Mesenchymal stem cell (in vitro differentiated cells and primary cell): Measurements from ENCODE around the gene CLCNKB.

Experiments
- DNase-seq: peaks from one replicate; pipeline ENCODE4 v3.0.0-alpha.2; 2013
- H2AFZ ChIP-seq: one replicate; pipeline ENCODE4 v1.6.1; 2013; ENCODE audit warnings: low read depth, mild to moderate bottlenecking, control low read depth, inconsistent platforms, low read length, moderate library complexity
- H2AK5ac ChIP-seq: 2 replicates; pipeline ENCODE4 v1.6.1; 2013; ENCODE audit warnings: low read length, moderate library complexity, mild to moderate bottlenecking, inconsistent platforms; ENCODE audit not compliant: severe bottlenecking
- H2BK120ac ChIP-seq: one replicate; pipeline ENCODE4 v1.6.1; 2013; ENCODE audit warnings: low read depth, mild to moderate bottlenecking, inconsistent platforms, low read length, moderate library complexity
- H2BK12ac ChIP-seq, 2 experiments: one replicate each; pipeline ENCODE4 v1.6.1; 2013; ENCODE audit warnings: inconsistent platforms in 2 of 2, low read length in 2 of 2, mild to moderate bottlenecking in 2 of 2, moderate library complexity in 2 of 2, control low read depth in 1 of 2
- H2BK15ac ChIP-seq: one replicate; pipeline ENCODE4 v1.6.1; 2013; ENCODE audit warnings: mild to moderate bottlenecking, low read depth, inconsistent platforms; ENCODE audit not compliant: poor library complexity, severe bottlenecking
- H2BK5ac ChIP-seq: 2 replicates; pipeline ENCODE4 v1.6.1; 2013; ENCODE audit warnings: low read depth, mild to moderate bottlenecking, low read length, control low read depth, inconsistent platforms; ENCODE audit not compliant: poor library complexity, severe bottlenecking
- H3K14ac ChIP-seq, 2 experiments: one replicate each; pipeline ENCODE4 v1.6.1; 2013; ENCODE audit warnings: inconsistent platforms in 2 of 2, low read length in 2 of 2, control low read depth in 1 of 2, mild to moderate bottlenecking in 1 of 2, moderate library complexity in 1 of 2
- H3K18ac ChIP-seq, 2 experiments: one replicate each; pipeline ENCODE4 v1.6.1; 2013; ENCODE audit warnings: inconsistent platforms in 2 of 2, low read length in 2 of 2, control low read depth in 1 of 2, low read depth in 1 of 2, mild to moderate bottlenecking in 1 of 2
- H3K23ac ChIP-seq, 2 experiments: one replicate each; pipeline ENCODE4 v1.6.1; 2013; ENCODE audit warnings: inconsistent platforms in 2 of 2, low read length in 2 of 2, mild to moderate bottlenecking in 2 of 2, moderate library complexity in 2 of 2, control low read depth in 1 of 2
- H3K27ac ChIP-seq: 2 replicates; pipeline ENCODE4 v1.5.1; 2013; ENCODE audit warnings: mild to moderate bottlenecking, moderate library complexity, low read length, control low read depth, inconsistent platforms; ENCODE audit not compliant: poor library complexity, severe bottlenecking
- H3K27me3 ChIP-seq, 2 experiments: 2 replicates each; pipeline versions ENCODE4 v1.6.1 to v1.7.0; 2013; ENCODE audit warnings: low read length in 2 of 2, mild to moderate bottlenecking in 2 of 2, moderate library complexity in 2 of 2, control low read depth in 1 of 2, inconsistent platforms in 1 of 2; ENCODE audit not compliant: control insufficient read depth in 1 of 2, insufficient read depth in 1 of 2
- H3K36me3 ChIP-seq, 2 experiments: 2 replicates each; pipeline versions ENCODE4 v1.6.1 to v1.7.0; 2013; ENCODE audit warnings: low read length in 2 of 2, control low read depth in 1 of 2, inconsistent platforms in 1 of 2, low read depth in 1 of 2, mild to moderate bottlenecking in 1 of 2; ENCODE audit not compliant: insufficient read depth in 2 of 2, control insufficient read depth in 1 of 2
- H3K4ac ChIP-seq, 2 experiments: one replicate each; pipeline ENCODE4 v1.6.1; 2013; ENCODE audit warnings: inconsistent platforms in 2 of 2, low read length in 2 of 2, mild to moderate bottlenecking in 2 of 2, moderate library complexity in 2 of 2, control low read depth in 1 of 2, low read depth in 1 of 2
- H3K4me1 ChIP-seq: 2 replicates; pipeline ENCODE4 v1.6.1; 2013; ENCODE audit warnings: low read depth, low read length, control low read depth; ENCODE audit not compliant: control insufficient read depth, insufficient read depth
- H3K4me2 ChIP-seq: 2 replicates; pipeline ENCODE4 v1.6.1; 2013; ENCODE audit warnings: low read length, mild to moderate bottlenecking, inconsistent platforms; ENCODE audit not compliant: poor library complexity, severe bottlenecking
- H3K4me3 ChIP-seq, 2 experiments: 2 replicates each; pipeline versions ENCODE4 v1.5.1 to v1.7.0; 2013; ENCODE audit warnings: low read length in 2 of 2, mild to moderate bottlenecking in 2 of 2, control low read depth in 1 of 2, low read depth in 1 of 2; ENCODE audit not compliant: insufficient read depth in 1 of 2
- H3K79me1 ChIP-seq: replicated peaks from 2 replicates; pipeline ENCODE4 v1.6.1; 2013; ENCODE audit warnings: mild to moderate bottlenecking, control low read depth, low read length, inconsistent platforms; ENCODE audit not compliant: poor library complexity, severe bottlenecking
- H3K9ac ChIP-seq: 2 replicates; pipeline ENCODE4 v1.7.0; 2013; ENCODE audit warnings: mild to moderate bottlenecking, low read length, moderate library complexity
- H3K9me3 ChIP-seq: 2 replicates; pipeline ENCODE4 v1.7.0; 2013; ENCODE audit warnings: mild to moderate bottlenecking, low read length; ENCODE audit not compliant: control insufficient read depth
- H4K8ac ChIP-seq: one replicate; pipeline ENCODE4 v1.6.1; 2013; ENCODE audit warnings: inconsistent platforms, mild to moderate bottlenecking, low read length, moderate library complexity
- H4K91ac ChIP-seq: one replicate; pipeline ENCODE4 v1.6.1; 2013; ENCODE audit warnings: mild to moderate bottlenecking, low read length, inconsistent platforms
- WGBS: methylation state at CpG from one replicate; pipeline ENCODE4 v1.1.7; 2013; ENCODE audit warnings: mixed read lengths; 5-methylcytosine and 5-hydroxymethylcytosine counted together

Gene CLCNKB

GRCh38 chr1:16009678-16010077 lies 33.9 kb upstream of the CLCNKB start:
- H3K9ac ChIP-seq, result no peak overlapping the region
- H3K14ac ChIP-seq, result no peak overlapping the region
- H3K4me3 ChIP-seq, result no peak overlapping the region
- H3K9me3 ChIP-seq, result no peaks in the 10 kb centered on the region
- H4K91ac ChIP-seq, result no peak overlapping the region
- DNase-seq, result no peak
- H3K27ac ChIP-seq, result no peak overlapping the region
- no peak overlapping the region for H2BK120ac ChIP-seq
- no peak overlapping the region for H3K4ac ChIP-seq
- H3K18ac ChIP-seq, result no peak overlapping the region
- peaks cover 11% of the 10 kb centered on the region for H3K4me1 ChIP-seq
- H2BK15ac ChIP-seq, result no peak overlapping the region
- H3K27me3 ChIP-seq, result peaks cover 0 to 6% of the 10 kb centered on the region in 2 experiments
- H4K8ac ChIP-seq, result no peak overlapping the region
- no peak overlapping the region for H2BK12ac ChIP-seq
- no peak overlapping the region for H2BK5ac ChIP-seq
- no peak overlapping the region for H2AK5ac ChIP-seq
- H3K23ac ChIP-seq, result no peak overlapping the region
- no peak overlapping the region for H3K4me2 ChIP-seq
- no peak overlapping the region for H2AFZ ChIP-seq
- WGBS, result 93% methylated on average over 11 of the region's 11 CpGs
- no peaks in the 10 kb centered on the region for H3K79me1 ChIP-seq
- H3K36me3 ChIP-seq, result no peaks in the 10 kb centered on the region

GRCh38 chr1:16010837-16011236 lies 32.7 kb upstream of the CLCNKB start:
- no peak overlapping the region for H3K27ac ChIP-seq
- no peak overlapping the region for H3K23ac ChIP-seq
- H4K8ac ChIP-seq, result no peak overlapping the region
- no peak overlapping the region for H2AK5ac ChIP-seq
- no peak overlapping the region for H2AFZ ChIP-seq
- no peak overlapping the region for H3K4ac ChIP-seq
- H4K91ac ChIP-seq, result no peak overlapping the region
- no peaks in the 10 kb centered on the region for H3K79me1 ChIP-seq
- no peak overlapping the region for H2BK5ac ChIP-seq
- H2BK15ac ChIP-seq, result no peak overlapping the region
- H3K9ac ChIP-seq, result no peak overlapping the region
- 84% methylated on average over 3 of the region's 3 CpGs for WGBS
- no peak overlapping the region for H3K14ac ChIP-seq
- no peak overlapping the region for H3K4me3 ChIP-seq
- no peaks in the 10 kb centered on the region for H3K36me3 ChIP-seq
- DNase-seq, result no peak
- H3K27me3 ChIP-seq, result no peaks in the 10 kb centered on the region
- H2BK12ac ChIP-seq, result no peak overlapping the region
- H3K18ac ChIP-seq, result no peak overlapping the region
- peaks cover 12% of the 10 kb centered on the region for H3K4me1 ChIP-seq
- no peak overlapping the region for H3K4me2 ChIP-seq
- no peak overlapping the region for H2BK120ac ChIP-seq
- no peaks in the 10 kb centered on the region for H3K9me3 ChIP-seq

GRCh38 chr1:16011936-16012589 lies 31.5 kb upstream of the CLCNKB start:
- WGBS, result 94% methylated on average over 11 of the region's 11 CpGs
- H3K27ac ChIP-seq, result no peak overlapping the region
- no peaks in the 10 kb centered on the region for H3K27me3 ChIP-seq
- H3K9me3 ChIP-seq, result no peaks in the 10 kb centered on the region
- H2BK15ac ChIP-seq, result peak overlapping the region; percentile 31
- H3K4me2 ChIP-seq, result peak overlapping the region; percentile 82
- H2BK12ac ChIP-seq, result peak overlapping the region; percentile 29 to 75
- no peaks in the 10 kb centered on the region for H3K36me3 ChIP-seq
- H2BK120ac ChIP-seq, result no peak overlapping the region
- H2AFZ ChIP-seq, result no peak overlapping the region
- H4K91ac ChIP-seq, result no peak overlapping the region
- H3K4ac ChIP-seq, result peak overlapping the region in 1 of 2 experiments; percentile 37
- peak overlapping the region; percentile 35 for H4K8ac ChIP-seq
- H3K4me3 ChIP-seq, result no peak overlapping the region
- peak overlapping the region in 1 of 2 experiments; percentile 13 for H3K14ac ChIP-seq
- no peak overlapping the region for H3K23ac ChIP-seq
- no peak for DNase-seq
- H2BK5ac ChIP-seq, result no peak overlapping the region
- peak overlapping the region; percentile 49 for H2AK5ac ChIP-seq
- H3K18ac ChIP-seq, result peak overlapping the region; percentile 25 to 81
- H3K9ac ChIP-seq, result peak overlapping the region; percentile 69
- peaks cover 15% of the 10 kb centered on the region for H3K4me1 ChIP-seq
- H3K79me1 ChIP-seq, result no peaks in the 10 kb centered on the region

GRCh38 chr1:16012590-16013219 lies 30.9 kb upstream of the CLCNKB start:
- peak overlapping the region in 1 of 2 experiments; percentile 13 for H3K14ac ChIP-seq
- H3K36me3 ChIP-seq, result no peaks in the 10 kb centered on the region

More at GRCh38 chr1:16012590-16013219, 30.9 kb upstream of the CLCNKB start:
- WGBS, result 6% methylated on average over 32 of the region's 36 CpGs
- H3K9me3 ChIP-seq, result no peaks in the 10 kb centered on the region
- H3K4me3 ChIP-seq, result peak overlapping the region in 1 of 2 experiments; percentile 44
- peak overlapping the region; percentile 87 for H2BK15ac ChIP-seq
- no peak overlapping the region for H2AFZ ChIP-seq
- no peaks in the 10 kb centered on the region for H3K27me3 ChIP-seq
- H3K27ac ChIP-seq, result no peak overlapping the region
- H3K79me1 ChIP-seq, result no peaks in the 10 kb centered on the region
- DNase-seq, result peak; percentile 94
- H3K4ac ChIP-seq, result peak overlapping the region in 1 of 2 experiments; percentile 64
- peak overlapping the region; percentile 69 for H3K9ac ChIP-seq
- peak overlapping the region; percentile 89 for H4K91ac ChIP-seq
- H2BK5ac ChIP-seq, result no peak overlapping the region
- no peak overlapping the region for H2AK5ac ChIP-seq
- H3K23ac ChIP-seq, result no peak overlapping the region
- H2BK12ac ChIP-seq, result peak overlapping the region; percentile 29 to 75
- peak overlapping the region; percentile 85 for H4K8ac ChIP-seq
- peak overlapping the region; percentile 81 to 89 for H3K18ac ChIP-seq
- peak overlapping the region; percentile 82 for H3K4me2 ChIP-seq
- peaks cover 22% of the 10 kb centered on the region for H3K4me1 ChIP-seq
- H2BK120ac ChIP-seq, result peak overlapping the region; percentile 97
